Measurements from ENCODE around the gene PHF3. TPM values are rescaled to one million over a fixed set of nuclear protein-coding genes. Genes with fewer than 3 reads are reported as not detected.

The PHF3 gene
- total and polyA plus RNA-seq, 7 donors = 9.7 to 80.5 (median 59.6) TPM

- WGBS, 2 donors = 61 to 72% methylated on average over 2 of the region's 2 CpGs
- no peaks in the 10 kb centered on the region for H3K27me3 ChIP-seq
- no peaks in the 10 kb centered on the region for H3K4me1 ChIP-seq
- H3K4me3 ChIP-seq = no peak overlapping the region
- TF ChIP-seq POLR2AphosphoS5 (IDR thresholded peaks at IDR 0.05) (no peak), EP300 (IDR thresholded peaks at IDR 0.05) (no peak), POLR2A (IDR thresholded peaks at IDR 0.05) (no peak), CTCF (IDR thresholded peaks at IDR 0.05) (no peak)
- H3K36me3 ChIP-seq = peaks cover 4 to 98% (median 18%) of the 10 kb centered on the region in 4 donors
- H3K27ac ChIP-seq = no peak overlapping the region
- H3K9me3 ChIP-seq = no peaks in the 10 kb centered on the region
- intact Hi-C loops (cut with DNase I) = loop anchor here (10.0 kb wide), 1 partner anchor 71 kb away; the partner anchor contains the start of gene PHF3
- no peak for DNase-seq
Observed at GRCh38 chr6:63705707-63706106, 70.1 kb downstream of the PHF3 start.

- H3K27ac ChIP-seq = no peak overlapping the region
- no peak for DNase-seq
- H3K4me1 ChIP-seq = no peaks in the 10 kb centered on the region
- TF ChIP-seq CTCF (IDR thresholded peaks at IDR 0.05) (no peak), EP300 (IDR thresholded peaks at IDR 0.05) (no peak), POLR2A (IDR thresholded peaks at IDR 0.05) (no peak), POLR2AphosphoS5 (IDR thresholded peaks at IDR 0.05) (no peak)
- H3K36me3 ChIP-seq = peaks cover 4 to 98% (median 25%) of the 10 kb centered on the region in 4 donors
- H3K4me3 ChIP-seq = no peak overlapping the region
- H3K9me3 ChIP-seq = no peaks in the 10 kb centered on the region
- 64 to 81% methylated on average over 2 of the region's 2 CpGs for WGBS, 2 donors
- intact Hi-C loops (cut with DNase I) = loop anchor here (10.0 kb wide), 1 partner anchor 72 kb away; the partner anchor contains the start of gene PHF3
- no peaks in the 10 kb centered on the region for H3K27me3 ChIP-seq
Observed at GRCh38 chr6:63706630-63707029, 71.0 kb downstream of the PHF3 start.

- H3K4me1 ChIP-seq = no peaks in the 10 kb centered on the region
- H3K27ac ChIP-seq = no peak overlapping the region
- no peak overlapping the region for H3K4me3 ChIP-seq
- no peak for TF ChIP-seq POLR2A (IDR thresholded peaks at IDR 0.05)
- TF ChIP-seq CTCF (IDR thresholded peaks at IDR 0.05) = no peak
- TF ChIP-seq POLR2AphosphoS5 (IDR thresholded peaks at IDR 0.05) = no peak
- TF ChIP-seq EP300 (IDR thresholded peaks at IDR 0.05) = no peak
- 67 to 92% methylated on average over 1 of the region's 1 CpG for WGBS, 2 donors
- H3K36me3 ChIP-seq = peaks cover 15 to 98% (median 39%) of the 10 kb centered on the region in 4 donors
- DNase-seq = no peak
- intact Hi-C loops (cut with DNase I) = loop anchor here (10.0 kb wide), 1 partner anchor 74 kb away; the partner anchor contains the start of gene PHF3
- H3K9me3 ChIP-seq = no peaks in the 10 kb centered on the region
- H3K27me3 ChIP-seq = no peaks in the 10 kb centered on the region
Observed at GRCh38 chr6:63708631-63709030, 73.0 kb downstream of the PHF3 start.

- TF ChIP-seq EP300 (IDR thresholded peaks at IDR 0.05) (no peak), CTCF (IDR thresholded peaks at IDR 0.05) (no peak), POLR2A (IDR thresholded peaks at IDR 0.05) (no peak), POLR2AphosphoS5 (IDR thresholded peaks at IDR 0.05) (no peak)
- Histone ChIP-seq H3K9me3 (no peaks in the 10 kb centered on the region), H3K4me3 (no peak overlapping the region), H3K27me3 (no peaks in the 10 kb centered on the region), H3K4me1 (no peaks in the 10 kb centered on the region), H3K36me3 (peaks cover 15 to 94% (median 36%) of the 10 kb centered on the region in 4 donors), H3K27ac (no peak overlapping the region)
- no peak for DNase-seq
- intact Hi-C loops (cut with DNase I) = loop anchor here (10.0 kb wide), 1 partner anchor 74 kb away; the partner anchor contains the start of gene PHF3
Observed at GRCh38 chr6:63709148-63709547, 73.5 kb downstream of the PHF3 start.

DNA sequence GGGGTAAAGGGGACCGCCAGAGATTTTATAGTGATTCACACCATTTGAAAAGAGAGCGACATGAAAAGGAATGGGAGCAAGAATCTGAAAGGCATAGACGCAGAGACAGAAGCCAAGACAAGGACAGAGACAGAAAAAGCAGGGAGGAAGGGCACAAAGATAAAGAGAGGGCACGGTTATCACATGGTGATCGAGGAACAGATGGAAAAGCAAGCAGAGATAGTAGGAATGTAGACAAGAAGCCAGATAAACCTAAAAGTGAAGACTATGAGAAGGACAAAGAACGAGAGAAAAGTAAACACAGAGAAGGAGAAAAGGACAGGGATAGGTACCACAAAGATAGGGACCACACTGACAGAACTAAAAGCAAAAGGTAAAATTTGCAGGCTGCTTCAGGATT, 77.7 kb downstream of the PHF3 start:
- intact Hi-C loops (cut with DNase I) = no loop called here
- H3K4me1 ChIP-seq = no peaks in the 10 kb centered on the region
- WGBS, 2 donors = 94% methylated on average over 6 of the region's 6 CpGs
- no peak overlapping the region for H3K27ac ChIP-seq
- H3K27me3 ChIP-seq = no peaks in the 10 kb centered on the region
- peaks cover 11 to 54% (median 34%) of the 10 kb centered on the region in 4 donors for H3K36me3 ChIP-seq
- no peak for DNase-seq
- no peak overlapping the region for H3K4me3 ChIP-seq
- TF ChIP-seq CTCF (IDR thresholded peaks at IDR 0.05) = no peak
- TF ChIP-seq EP300 (IDR thresholded peaks at IDR 0.05) = no peak
- TF ChIP-seq POLR2AphosphoS5 (IDR thresholded peaks at IDR 0.05) = no peak
- no peak for TF ChIP-seq POLR2A (IDR thresholded peaks at IDR 0.05)
- no peaks in the 10 kb centered on the region for H3K9me3 ChIP-seq
